OCI-LY3 (cell line): ENCODE data around the gene SACM1L.

Source experiments
- H2AFZ ChIP-seq: fragments of 200-600, 300-600 bp; shearing (Covaris generic); 2 replicates; pipeline ENCODE4 v1.6.0; 2014; ENCODE audit warnings: antibody characterized with exemption, low read depth, low read length
- H3K27ac ChIP-seq: fragments of 200-600, 300-600 bp; sonication (generic); 2 replicates; pipeline ENCODE4 v1.5.1; 2014; ENCODE audit warnings: mild to moderate bottlenecking, low read length, moderate library complexity, mixed read lengths
- H3K27me3 ChIP-seq: fragments of 200-600, 300-600 bp; sonication (generic); 2 replicates; pipeline ENCODE4 v1.6.1; 2014; ENCODE audit warnings: low read depth, low read length, mixed read lengths
- H3K36me3 ChIP-seq: fragments of 200-600, 300-600 bp; sonication (generic); replicated peaks from 2 replicates; pipeline ENCODE3; 2014; ENCODE audit warnings: low read depth, low read length, mixed read lengths
- H3K4me1 ChIP-seq: fragments of 300-600, 200-600 bp; sonication (generic); 2 replicates; pipeline ENCODE4 v1.6.1; 2014; ENCODE audit warnings: low read length, mixed read lengths
- H3K4me2 ChIP-seq: fragments of 200-600, 300-600 bp; sonication (generic); 2 replicates; pipeline ENCODE4 v1.6.1; 2014; ENCODE audit warnings: low read length, mixed read lengths
- H3K4me3 ChIP-seq: fragments of 300-600, 200-600 bp; sonication (generic); 2 replicates; pipeline ENCODE4 v1.5.1; 2014; ENCODE audit warnings: antibody characterized with exemption, mild to moderate bottlenecking, low read length, moderate library complexity
- H3K79me2 ChIP-seq: fragments of 300-600, 200-600 bp; shearing (Covaris generic); 2 replicates; pipeline ENCODE4 v1.6.1; 2014; ENCODE audit warnings: mild to moderate bottlenecking, low read length, mixed read lengths
- H3K9ac ChIP-seq: fragments of 300-600, 200-600 bp; shearing (Covaris generic); 2 replicates; pipeline ENCODE4 v1.6.0; 2014; ENCODE audit warnings: mild to moderate bottlenecking, low read length, moderate library complexity
- H3K9me3 ChIP-seq: fragments of 200-600, 300-600 bp; shearing (Covaris generic); 2 replicates; pipeline ENCODE4 v1.6.1; 2014; ENCODE audit warnings: low read length, mixed read lengths; ENCODE audit not compliant: insufficient read depth
- H4K20me1 ChIP-seq: fragments of 200-600, 300-600 bp; sonication (generic); 2 replicates; pipeline ENCODE4 v1.6.1; 2016; ENCODE audit warnings: low read length, mixed read lengths; ENCODE audit not compliant: insufficient read depth
- EZH2phosphoT487 ChIP-seq: fragments of 200-600 bp; shearing (Covaris generic); IDR thresholded peaks from 2 replicates; pipeline ENCODE4 v1.6.1; 2018; ENCODE audit warnings: antibody characterized with exemption, mixed run types, low read depth
- TF ChIP-seq, protein P1 (sequence below): fragments of 200-600, 300-600 bp; sonication (generic); IDR thresholded peaks from 2 replicates; pipeline ENCODE4 v1.5.1; 2014; ENCODE audit warnings: antibody characterized with exemption, low read length, low read depth

SACM1L gene

DNA sequence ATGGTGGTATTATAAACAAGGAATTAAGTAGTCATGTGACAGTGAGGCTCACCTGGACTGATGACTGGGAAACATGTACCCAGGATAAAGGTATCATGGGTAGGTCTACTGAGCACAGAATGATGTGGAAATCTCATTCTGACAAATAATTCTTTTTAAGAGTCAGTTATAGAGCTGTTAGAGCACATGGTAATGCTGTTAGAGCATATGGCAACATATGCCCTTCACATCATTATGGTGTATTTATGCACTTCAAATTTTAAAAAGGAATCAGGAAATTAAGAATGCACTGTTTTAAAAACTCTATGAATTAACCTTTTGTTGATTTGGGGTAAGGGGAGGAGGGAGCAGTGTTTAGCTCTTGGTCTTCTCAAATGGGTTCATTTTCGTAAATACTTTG, 105.5 kb downstream of the SACM1L start:
- H3K4me3 ChIP-seq, result no peak overlapping the region
- H3K27me3 ChIP-seq, result peaks cover 47% of the 10 kb centered on the region
- no peak overlapping the region for H2AFZ ChIP-seq

More for the DNA sequence above, 105.5 kb downstream of the SACM1L start:
- TF ChIP-seq, protein P1, sequence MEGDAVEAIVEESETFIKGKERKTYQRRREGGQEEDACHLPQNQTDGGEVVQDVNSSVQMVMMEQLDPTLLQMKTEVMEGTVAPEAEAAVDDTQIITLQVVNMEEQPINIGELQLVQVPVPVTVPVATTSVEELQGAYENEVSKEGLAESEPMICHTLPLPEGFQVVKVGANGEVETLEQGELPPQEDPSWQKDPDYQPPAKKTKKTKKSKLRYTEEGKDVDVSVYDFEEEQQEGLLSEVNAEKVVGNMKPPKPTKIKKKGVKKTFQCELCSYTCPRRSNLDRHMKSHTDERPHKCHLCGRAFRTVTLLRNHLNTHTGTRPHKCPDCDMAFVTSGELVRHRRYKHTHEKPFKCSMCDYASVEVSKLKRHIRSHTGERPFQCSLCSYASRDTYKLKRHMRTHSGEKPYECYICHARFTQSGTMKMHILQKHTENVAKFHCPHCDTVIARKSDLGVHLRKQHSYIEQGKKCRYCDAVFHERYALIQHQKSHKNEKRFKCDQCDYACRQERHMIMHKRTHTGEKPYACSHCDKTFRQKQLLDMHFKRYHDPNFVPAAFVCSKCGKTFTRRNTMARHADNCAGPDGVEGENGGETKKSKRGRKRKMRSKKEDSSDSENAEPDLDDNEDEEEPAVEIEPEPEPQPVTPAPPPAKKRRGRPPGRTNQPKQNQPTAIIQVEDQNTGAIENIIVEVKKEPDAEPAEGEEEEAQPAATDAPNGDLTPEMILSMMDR, result no peak
- TF ChIP-seq EZH2phosphoT487, result no peak
- Histone ChIP-seq H3K36me3 (no peaks in the 10 kb centered on the region), H3K4me1 (peaks cover 8% of the 10 kb centered on the region; the same call in 1 of the 2 replicates), H3K9ac (no peak overlapping the region), H3K27ac (no peak overlapping the region), H4K20me1 (no peaks in the 10 kb centered on the region), H3K4me2 (no peak overlapping the region), H3K79me2 (no peaks in the 10 kb centered on the region), H3K9me3 (no peaks in the 10 kb centered on the region)
